CD4-positive, CD25-positive, alpha-beta regulatory T cell (primary cell): ENCODE results near the gene ERMP1. TPM values are rescaled to one million over a fixed set of nuclear protein-coding genes. Genes with fewer than 3 reads are reported as not detected.
A peak's percentile ranks its signal among the peaks of the same experiment; 100 is the strongest.

ENCODE experiments used
- ATAC-seq, 2 donors: fragments of 150-1000 bp; cut with Tn5 transposase; one replicate each; pipeline ENCODE4 v1.10.0; 2021; ENCODE audit warnings: low read depth in 2 of 2, moderate number of reproducible peaks in 2 of 2, moderate library complexity in 1 of 2
- DNase-seq, 3 donors: peaks; one replicate each; pipeline versions ENCODE4 v3.0.0 to v3.0.0-alpha.2; 2012 to 2022; ENCODE audit warnings: mixed read lengths in 1 of 3
- H3K27ac ChIP-seq: one replicate; pipeline ENCODE4 v1.7.0; 2013; ENCODE audit warnings: mild to moderate bottlenecking, low read length; ENCODE audit not compliant: insufficient read depth, poor library complexity, severe bottlenecking
- H3K27me3 ChIP-seq: one replicate; pipeline ENCODE4 v1.7.0; 2013; ENCODE audit warnings: low read length; ENCODE audit not compliant: control insufficient read depth, insufficient read depth
- H3K36me3 ChIP-seq: one replicate; pipeline ENCODE4 v1.7.0; 2013; ENCODE audit warnings: mild to moderate bottlenecking, low read length, moderate library complexity; ENCODE audit not compliant: control insufficient read depth, insufficient read depth
- H3K4me1 ChIP-seq: 2 replicates; pipeline ENCODE4 v1.7.0; 2013; ENCODE audit warnings: mild to moderate bottlenecking, low read length; ENCODE audit not compliant: insufficient read depth, control insufficient read depth, poor library complexity, severe bottlenecking
- H3K4me3 ChIP-seq: one replicate; pipeline ENCODE4 v1.7.0; 2013; ENCODE audit warnings: low read depth, mild to moderate bottlenecking, low read length, moderate library complexity
- H3K9me3 ChIP-seq, 2 experiments: 1 replicate in 1 of 2; 2 replicates in 1 of 2; pipeline ENCODE4 v1.7.0; 2013; ENCODE audit warnings: low read length in 2 of 2, mild to moderate bottlenecking in 1 of 2, moderate library complexity in 1 of 2; ENCODE audit not compliant: control insufficient read depth in 2 of 2
- H3K27ac Mint-ChIP-seq, 3 donors: one replicate each; pipeline ENCODE4 v1.8.0; 2020 to 2022; ENCODE audit warnings: mild to moderate bottlenecking in 3 of 3, mixed read lengths in 3 of 3, moderate library complexity in 2 of 3
- H3K27me3 Mint-ChIP-seq: one replicate; pipeline ENCODE4 v1.8.0; 2022; ENCODE audit warnings: mild to moderate bottlenecking, mixed read lengths
- H3K36me3 Mint-ChIP-seq: one replicate; pipeline ENCODE4 v1.8.0; 2020; ENCODE audit warnings: mixed read lengths
- H3K4me1 Mint-ChIP-seq, 4 donors: one replicate each; pipeline ENCODE4 v1.8.0; 2020 to 2022; ENCODE audit warnings: mixed read lengths in 4 of 4, mild to moderate bottlenecking in 1 of 4
- H3K4me3 Mint-ChIP-seq, 4 donors: one replicate each; pipeline ENCODE4 v1.8.0; 2020 to 2022; ENCODE audit warnings: mild to moderate bottlenecking in 4 of 4, mixed read lengths in 4 of 4, moderate library complexity in 3 of 4
- H3K9me3 Mint-ChIP-seq, 7 donors: one replicate each; pipeline ENCODE4 v1.8.0; 2020 to 2022; ENCODE audit warnings: mixed read lengths in 7 of 7, mild to moderate bottlenecking in 3 of 7, moderate library complexity in 2 of 7
- polyA plus RNA-seq, 4 donors: library from polyadenylated mRNA; unstranded; fragments of 300-500 nt; fragmentation: Illumina TruSeq; gene quantifications; one replicate each; pipeline ENCODE4 v1.2.3, GENCODE V29; 2021
- total RNA-seq: library from RNA; stranded (reverse); gene quantifications from one replicate; pipeline ENCODE4 v1.2.3, GENCODE V29; 2022

The ERMP1 gene
- total and polyA plus RNA-seq, 5 donors from 2014 or later = 5.3 to 10.0 (median 8.1) TPM

GRCh38 chr9:5866272-5866671, 33.4 kb upstream of the ERMP1 start:
- Histone ChIP-seq H3K36me3 (no peaks in the 10 kb centered on the region), H3K4me3 (no peak overlapping the region), H3K27me3 (no peaks in the 10 kb centered on the region), H3K4me1 (no peaks in the 10 kb centered on the region), H3K27ac (no peak overlapping the region), H3K9me3 (no peaks in the 10 kb centered on the region)
- peaks cover 14% of the 10 kb centered on the region for H3K36me3 Mint-ChIP-seq
- ATAC-seq = no peak
- H3K9me3 Mint-ChIP-seq = no peaks in the 10 kb centered on the region
- H3K27ac Mint-ChIP-seq = no peak overlapping the region
- peaks cover 0 to 3% (median 0%) of the 10 kb centered on the region in 4 donors for H3K4me1 Mint-ChIP-seq
- no peaks in the 10 kb centered on the region for H3K27me3 Mint-ChIP-seq
- DNase-seq = no peak
- H3K4me3 Mint-ChIP-seq = no peak overlapping the region

DNA sequence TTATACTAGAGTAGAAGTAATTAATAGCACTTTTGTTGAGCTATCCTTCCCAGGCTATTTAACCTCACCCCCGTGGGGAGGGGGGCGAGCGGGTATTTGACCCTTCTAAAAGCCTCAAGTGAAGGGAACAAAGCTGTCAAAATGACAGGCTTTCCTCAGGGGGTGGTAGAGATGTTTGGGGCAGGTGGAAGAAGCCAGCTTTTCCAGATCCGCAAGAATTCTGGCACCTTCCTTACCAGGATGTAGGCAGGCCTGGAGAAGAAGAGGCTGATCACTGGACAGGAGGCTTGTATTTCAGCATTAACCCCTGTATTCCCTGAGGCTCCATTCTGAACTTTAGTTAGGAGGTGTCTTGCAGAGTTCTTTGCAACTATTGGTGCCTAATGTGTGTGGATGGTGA, 31.5 kb upstream of the ERMP1 start:
- H3K9me3 ChIP-seq = no peaks in the 10 kb centered on the region
- Mint-ChIP-seq H3K36me3 (peaks cover 11% of the 10 kb centered on the region), H3K27me3 (no peaks in the 10 kb centered on the region), H3K4me1 (no peaks in the 10 kb centered on the region), H3K27ac (no peak overlapping the region), H3K9me3 (no peaks in the 10 kb centered on the region), H3K4me3 (no peak overlapping the region)
- no peak overlapping the region for H3K4me3 ChIP-seq
- DNase-seq (no peak), ATAC-seq (no peak)
- H3K27me3 ChIP-seq = no peaks in the 10 kb centered on the region
- no peaks in the 10 kb centered on the region for H3K4me1 ChIP-seq
- no peaks in the 10 kb centered on the region for H3K36me3 ChIP-seq
- no peak overlapping the region for H3K27ac ChIP-seq

DNA sequence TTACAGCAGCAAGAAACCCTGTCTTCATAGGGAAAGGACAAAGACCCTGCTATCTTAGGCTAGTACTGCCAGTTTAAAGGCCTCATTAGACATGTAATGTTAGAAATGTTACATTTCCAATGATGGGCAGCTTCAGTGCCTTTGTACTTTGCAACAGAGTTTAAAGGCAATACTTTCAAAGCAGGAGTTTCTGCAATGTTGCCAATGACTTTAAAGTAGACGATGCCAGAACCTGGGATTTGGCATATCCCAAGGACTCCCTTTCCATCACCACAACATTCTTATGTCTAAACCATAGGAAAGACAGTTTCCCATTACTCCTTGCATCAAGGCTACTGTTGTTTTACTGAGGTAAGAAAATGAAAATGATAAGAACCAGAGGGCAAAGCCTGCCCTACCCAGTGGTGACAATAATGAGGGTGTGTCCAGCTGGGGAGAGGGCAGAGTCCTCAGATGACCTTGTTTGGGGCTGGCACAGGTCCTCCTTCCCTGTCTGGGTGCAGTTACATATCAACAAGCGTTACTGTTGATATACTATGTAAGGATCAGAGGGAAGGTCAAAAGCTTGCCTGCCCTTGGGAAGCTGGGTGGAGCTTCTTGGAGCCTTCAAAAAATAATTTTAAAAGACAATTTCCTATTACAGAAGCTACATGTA, 30.3 kb upstream of the ERMP1 start:
- no peaks in the 10 kb centered on the region for H3K36me3 ChIP-seq
- H3K4me3 Mint-ChIP-seq = no peak overlapping the region
- H3K36me3 Mint-ChIP-seq = peaks cover 11% of the 10 kb centered on the region
- no peaks in the 10 kb centered on the region for H3K9me3 Mint-ChIP-seq
- H3K27ac Mint-ChIP-seq = no peak overlapping the region
- no peak overlapping the region for H3K4me3 ChIP-seq
- H3K27me3 Mint-ChIP-seq = no peaks in the 10 kb centered on the region
- no peak for ATAC-seq
- no peaks in the 10 kb centered on the region for H3K4me1 ChIP-seq
- no peak for DNase-seq
- H3K27ac ChIP-seq = no peak overlapping the region
- no peaks in the 10 kb centered on the region for H3K4me1 Mint-ChIP-seq
- no peaks in the 10 kb centered on the region for H3K9me3 ChIP-seq
- no peaks in the 10 kb centered on the region for H3K27me3 ChIP-seq

- no peaks in the 10 kb centered on the region for H3K9me3 ChIP-seq
- Mint-ChIP-seq H3K4me1 (no peaks in the 10 kb centered on the region), H3K9me3 (no peaks in the 10 kb centered on the region), H3K27ac (no peak overlapping the region), H3K4me3 (no peak overlapping the region), H3K27me3 (no peaks in the 10 kb centered on the region), H3K36me3 (peaks cover 14% of the 10 kb centered on the region)
- H3K4me3 ChIP-seq = no peak overlapping the region
- H3K36me3 ChIP-seq = no peaks in the 10 kb centered on the region
- no peaks in the 10 kb centered on the region for H3K4me1 ChIP-seq
- DNase-seq (no peak), ATAC-seq (no peak)
- H3K27ac ChIP-seq = no peak overlapping the region
- H3K27me3 ChIP-seq = no peaks in the 10 kb centered on the region
These were observed 25.9 kb upstream of the ERMP1 start for GRCh38 chr9:5858833-5859232.

- H3K9me3 Mint-ChIP-seq = no peaks in the 10 kb centered on the region
- ATAC-seq (no peak), DNase-seq (no peak)
- Histone ChIP-seq H3K4me3 (no peak overlapping the region), H3K36me3 (no peaks in the 10 kb centered on the region), H3K9me3 (no peaks in the 10 kb centered on the region), H3K27me3 (no peaks in the 10 kb centered on the region), H3K4me1 (no peaks in the 10 kb centered on the region), H3K27ac (no peak overlapping the region)
- H3K4me3 Mint-ChIP-seq = no peak overlapping the region
- no peaks in the 10 kb centered on the region for H3K27me3 Mint-ChIP-seq
- peaks cover 17% of the 10 kb centered on the region for H3K36me3 Mint-ChIP-seq
- peaks cover 0 to 2% (median under 1%) of the 10 kb centered on the region in 4 donors for H3K4me1 Mint-ChIP-seq
- H3K27ac Mint-ChIP-seq = no peak overlapping the region
These were observed 25.0 kb upstream of the ERMP1 start for GRCh38 chr9:5857928-5858327.

- Histone ChIP-seq H3K27ac (no peak overlapping the region), H3K9me3 (no peaks in the 10 kb centered on the region), H3K36me3 (no peaks in the 10 kb centered on the region), H3K27me3 (no peaks in the 10 kb centered on the region), H3K4me3 (no peak overlapping the region), H3K4me1 (peaks cover 3% of the 10 kb centered on the region)
- Mint-ChIP-seq H3K9me3 (peaks cover 0 to 2% (median 0%) of the 10 kb centered on the region in 7 donors), H3K4me3 (no peak overlapping the region), H3K36me3 (peaks cover 20% of the 10 kb centered on the region), H3K27me3 (no peaks in the 10 kb centered on the region), H3K27ac (no peak overlapping the region), H3K4me1 (peaks cover 12 to 26% (median 17%) of the 10 kb centered on the region in 4 donors)
- DNase-seq = no peak
- ATAC-seq = no peak
These were observed 21.3 kb upstream of the ERMP1 start for GRCh38 chr9:5854063-5854790.

GRCh38 chr9:5853617-5854016, 20.7 kb upstream of the ERMP1 start:
- Histone ChIP-seq H3K4me1 (peaks cover 3% of the 10 kb centered on the region), H3K4me3 (no peak overlapping the region), H3K9me3 (no peaks in the 10 kb centered on the region), H3K27ac (no peak overlapping the region), H3K27me3 (no peaks in the 10 kb centered on the region), H3K36me3 (no peaks in the 10 kb centered on the region)
- DNase-seq (no peak), ATAC-seq (no peak)
- peaks cover 0 to 2% (median 0%) of the 10 kb centered on the region in 7 donors for H3K9me3 Mint-ChIP-seq
- no peak overlapping the region for H3K4me3 Mint-ChIP-seq
- H3K4me1 Mint-ChIP-seq = peaks cover 12 to 26% (median 17%) of the 10 kb centered on the region in 4 donors
- peaks cover 20% of the 10 kb centered on the region for H3K36me3 Mint-ChIP-seq
- H3K27ac Mint-ChIP-seq = peak overlapping the region in 1 of 3 donors; percentile 38
- no peaks in the 10 kb centered on the region for H3K27me3 Mint-ChIP-seq

- no peak for ATAC-seq
- H3K27me3 ChIP-seq = no peaks in the 10 kb centered on the region
- H3K27ac ChIP-seq = no peak overlapping the region
- H3K36me3 ChIP-seq = no peaks in the 10 kb centered on the region
- peaks cover 3% of the 10 kb centered on the region for H3K4me1 ChIP-seq
- H3K27ac Mint-ChIP-seq = peak overlapping the region in 2 of 3 donors; percentile 11 to 83
- H3K4me1 Mint-ChIP-seq = peaks cover 12 to 26% (median 17%) of the 10 kb centered on the region in 4 donors
- no peaks in the 10 kb centered on the region for H3K27me3 Mint-ChIP-seq
- H3K4me3 Mint-ChIP-seq = no peak overlapping the region
- no peaks in the 10 kb centered on the region for H3K9me3 ChIP-seq
- peaks cover 0 to 2% (median 0%) of the 10 kb centered on the region in 7 donors for H3K9me3 Mint-ChIP-seq
- no peak for DNase-seq
- H3K4me3 ChIP-seq = no peak overlapping the region
- H3K36me3 Mint-ChIP-seq = peaks cover 20% of the 10 kb centered on the region
These were observed 20.1 kb upstream of the ERMP1 start for GRCh38 chr9:5852987-5853386.
